ENCODE data around the gene PPP3CB.

The PPP3CB gene

DNA sequence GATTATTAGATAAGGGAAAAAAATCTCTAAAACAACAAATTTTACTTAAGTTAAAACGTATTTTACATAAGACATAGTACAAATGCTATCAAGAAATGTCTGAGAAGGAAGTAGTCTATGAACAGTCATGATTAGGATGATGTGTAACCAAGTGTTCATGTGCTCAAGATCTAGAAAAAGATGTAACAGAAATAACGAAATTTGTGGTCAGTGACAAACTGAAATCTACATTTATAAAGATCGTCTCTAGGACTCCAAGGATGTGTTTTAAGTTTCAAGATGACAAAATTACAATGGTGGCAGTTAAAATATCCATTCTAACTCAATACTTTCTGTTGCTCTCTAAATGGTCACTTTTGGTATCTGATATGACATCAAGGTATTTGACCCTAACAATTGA lies 17.2 kb downstream of the PPP3CB start:
- no peak for DNase-seq

DNA sequence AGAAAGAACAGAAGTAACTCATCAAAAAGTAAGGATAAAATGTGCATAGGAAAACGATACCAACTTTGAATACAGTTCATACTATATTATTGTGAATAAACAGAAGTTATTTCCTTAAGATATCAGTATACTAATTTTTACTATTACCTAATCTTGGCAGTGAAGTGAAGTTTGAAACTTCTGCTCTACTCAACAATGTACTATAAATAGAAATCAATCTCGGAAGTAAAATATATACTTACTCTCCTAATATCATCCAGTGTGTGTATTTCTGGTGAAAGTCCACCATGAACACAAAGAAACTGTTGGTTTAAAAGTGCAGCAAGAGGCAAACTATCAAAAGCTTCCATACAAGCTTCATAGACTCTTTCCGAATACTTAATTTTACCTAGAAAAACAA lies 24.6 kb downstream of the PPP3CB start:
- no peak for DNase-seq

- DNase-seq, result no peak
These were observed 26.2 kb downstream of the PPP3CB start for GRCh38 chr10:73469579-73469978.

DNA sequence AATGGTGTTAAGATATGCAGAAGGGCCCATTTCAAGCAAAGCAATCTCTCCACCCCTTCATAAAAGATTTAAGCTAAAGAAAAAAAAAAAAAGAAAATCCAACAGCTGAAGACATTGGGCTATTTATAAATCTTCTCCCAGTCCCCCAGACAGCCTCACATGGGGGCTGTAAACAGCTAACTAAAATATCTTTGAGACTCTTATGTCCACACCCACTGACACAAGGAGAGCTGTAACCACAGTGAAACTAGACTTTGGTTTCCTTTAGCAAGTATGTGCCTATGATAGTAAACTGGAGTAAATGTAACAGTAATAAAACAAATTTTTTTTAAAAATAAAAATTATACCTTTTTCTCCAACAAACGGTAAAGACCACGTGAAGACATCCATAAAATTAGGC lies 28.6 kb downstream of the PPP3CB start:
- no peak for DNase-seq

GRCh38 chr10:73465978-73466726 lies 29.7 kb downstream of the PPP3CB start:
- no peak for DNase-seq

DNA sequence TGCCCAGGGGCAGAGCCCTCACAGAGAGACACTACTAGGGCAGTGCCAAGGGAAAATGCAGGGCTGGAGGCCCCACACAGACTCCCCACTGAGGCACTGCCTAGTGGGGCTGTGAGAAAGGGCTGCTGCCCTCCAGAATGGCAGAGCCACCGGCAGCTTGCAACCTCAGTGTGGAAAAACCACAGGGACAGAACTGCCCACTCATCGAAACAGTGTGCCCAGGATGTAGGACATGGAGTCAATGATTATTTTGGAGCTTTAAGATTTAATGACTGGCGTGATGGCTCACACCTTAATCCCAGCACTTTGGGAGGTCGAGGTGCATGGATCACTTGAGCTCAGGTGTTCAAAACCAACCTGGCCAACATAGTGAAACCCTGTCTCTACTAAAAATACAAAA lies 34.9 kb downstream of the PPP3CB start:
- no peak for DNase-seq

DNA sequence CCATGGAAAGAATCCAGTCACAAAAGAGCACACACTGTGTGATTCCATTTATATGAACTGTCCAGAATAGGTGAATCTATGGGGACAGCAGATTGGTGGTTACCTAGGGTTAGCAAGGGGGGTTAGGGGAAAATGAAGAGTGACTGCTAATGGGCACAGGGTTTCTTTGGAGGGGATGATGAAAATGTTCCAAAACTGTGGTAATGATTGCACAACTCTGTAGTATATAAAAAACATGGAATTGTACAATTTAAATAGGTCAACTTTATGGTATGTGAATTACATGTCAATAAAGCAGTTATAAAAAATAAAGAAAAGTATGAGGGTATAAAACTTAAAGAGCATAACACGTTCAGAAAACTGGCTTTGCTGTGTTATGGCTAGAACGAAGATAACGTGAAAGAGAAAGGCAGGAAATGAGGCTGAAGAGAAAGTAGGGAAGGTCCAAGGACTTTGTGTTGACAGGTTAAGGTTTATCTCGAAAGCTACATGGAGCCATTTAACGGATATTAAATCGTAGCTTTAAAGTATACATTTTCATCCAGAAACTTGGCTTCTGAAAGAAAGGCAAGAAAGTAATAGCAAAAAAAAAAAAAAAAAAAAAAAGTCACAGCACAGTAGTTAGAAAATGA lies 36.0 kb downstream of the PPP3CB start:
- no peak for DNase-seq

DNA sequence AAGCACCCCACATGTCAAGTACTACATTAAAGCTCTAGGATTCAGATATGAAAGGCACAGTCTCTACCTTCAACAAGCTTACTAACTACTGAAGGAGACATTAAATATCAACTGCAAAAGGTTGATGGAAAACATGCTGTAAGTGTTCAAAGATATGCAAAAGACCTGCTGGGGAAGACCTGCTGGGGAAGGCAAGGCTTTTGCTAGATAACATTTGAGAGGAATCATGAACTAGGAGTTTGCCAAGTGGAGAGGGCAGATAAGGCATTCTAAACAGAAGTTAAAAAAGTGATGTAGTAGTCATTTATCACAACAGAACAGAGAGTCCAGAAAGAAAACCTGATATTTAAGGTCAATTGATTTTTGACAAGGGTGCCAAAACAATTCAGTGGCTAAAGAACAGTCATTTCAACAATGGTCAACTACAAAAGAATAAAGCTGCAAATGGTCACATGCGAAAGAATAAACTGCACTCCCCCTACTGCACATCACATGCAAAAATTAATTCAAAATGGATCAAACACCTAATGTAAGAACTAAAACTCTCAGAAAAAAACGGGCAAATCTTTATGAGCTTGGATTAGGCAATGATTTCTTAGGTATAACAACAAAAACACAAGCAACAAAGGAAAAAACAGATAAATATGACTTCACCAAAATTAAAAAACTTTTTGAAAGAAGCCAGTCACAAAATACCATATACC lies 39.5 kb downstream of the PPP3CB start:
- DNase-seq, result no peak

- no peak for DNase-seq
These were observed 46.7 kb downstream of the PPP3CB start for GRCh38 chr10:73449113-73449512.

GRCh38 chr10:73448384-73448783 lies 47.4 kb downstream of the PPP3CB start:
- DNase-seq, result no peak

GRCh38 chr10:73446926-73447325 lies 48.9 kb downstream of the PPP3CB start:
- DNase-seq, result no peak

DNA sequence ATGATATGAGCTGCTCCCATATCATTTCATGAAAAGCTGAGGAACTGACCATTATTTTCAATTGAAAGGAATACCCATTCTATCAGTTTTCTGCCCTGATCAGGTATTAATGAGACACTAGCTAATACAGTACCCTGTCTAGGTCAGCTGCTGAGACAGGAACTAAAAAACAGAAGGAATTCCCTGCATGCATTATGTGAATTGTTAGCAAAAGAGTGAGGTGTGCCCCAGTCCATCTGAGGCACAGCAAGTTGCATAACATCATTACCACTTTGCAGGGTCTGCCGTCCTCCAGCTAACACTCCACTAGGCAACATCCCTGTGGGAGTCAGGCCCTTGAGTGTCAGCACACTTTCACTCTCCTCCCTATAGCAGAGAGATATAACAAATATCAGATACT lies 51.4 kb downstream of the PPP3CB start:
- DNase-seq, result no peak

GRCh38 chr10:73439605-73440312 lies 56.1 kb downstream of the PPP3CB start:
- DNase-seq, result no peak

DNA sequence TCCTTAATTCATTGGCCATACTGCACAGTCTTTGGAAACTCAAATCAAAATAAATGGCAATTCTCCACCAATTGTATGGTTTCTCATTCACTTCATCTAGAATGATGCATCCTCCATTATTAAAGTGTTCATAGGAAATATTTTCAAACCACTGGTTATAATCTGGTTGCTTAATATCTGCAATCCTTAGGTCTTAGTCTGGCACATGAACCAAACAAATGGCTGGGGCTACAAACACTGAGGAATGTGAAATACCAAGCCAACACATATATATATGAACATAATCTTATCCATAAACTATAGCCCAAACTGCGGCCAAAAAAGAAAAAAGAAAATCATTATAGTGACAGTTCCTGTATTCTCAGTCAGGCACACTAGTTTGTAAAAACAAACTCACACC lies 56.8 kb downstream of the PPP3CB start:
- no peak for DNase-seq

GRCh38 chr10:73433538-73433867 lies 62.3 kb downstream of the PPP3CB start, which contains the start of gene MSS51:
Gene MSS51 (minus strand): TSS chr10:73433561. CDS start chr10:73428284, 5,277 bp downstream.
- DNase-seq, result no peak

DNA sequence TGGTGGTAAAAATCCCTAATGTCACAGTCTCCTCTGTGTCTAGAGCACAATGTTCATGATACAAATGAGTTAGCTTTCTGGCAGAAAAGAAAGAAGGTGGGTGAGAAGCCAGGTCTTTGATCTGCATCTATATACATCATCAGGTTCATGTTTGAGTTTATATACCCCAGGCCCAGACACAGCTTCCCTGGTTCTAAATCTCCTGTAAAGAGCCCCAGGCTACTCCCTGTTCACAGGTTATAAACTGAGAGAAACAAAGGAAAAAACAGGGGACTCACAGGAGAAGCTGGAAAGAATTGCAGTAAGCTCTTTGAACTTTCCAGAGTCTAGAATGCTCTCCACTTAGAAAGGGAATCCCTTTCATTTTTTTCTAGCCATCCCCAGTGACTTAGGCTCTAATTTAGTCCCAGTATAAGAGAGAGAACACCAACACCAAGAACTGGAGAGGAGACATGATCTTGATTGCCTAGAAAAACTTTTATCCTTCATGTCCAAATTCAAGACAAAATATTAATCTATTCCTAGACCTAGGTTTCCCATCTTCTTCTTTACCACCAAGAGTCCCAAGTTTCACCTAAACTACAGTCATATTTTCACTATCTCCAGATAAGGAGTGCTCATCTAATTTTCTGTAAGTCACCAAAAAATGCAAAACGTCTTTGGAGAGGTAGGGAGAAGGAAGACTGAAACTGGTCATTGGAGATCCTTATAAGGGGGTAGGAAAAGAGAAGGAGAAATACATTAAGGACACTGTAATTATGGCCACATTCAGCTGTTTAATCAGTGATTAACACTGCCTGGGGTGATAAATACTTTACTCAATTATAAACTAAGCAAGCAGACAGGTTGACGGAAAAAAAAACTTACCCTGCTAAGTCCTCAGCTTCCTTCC lies 62.9 kb downstream of the PPP3CB start:
- DNase-seq, result no peak

- DNase-seq, result no peak
These were observed 69.5 kb downstream of the PPP3CB start for GRCh38 chr10:73426318-73426717.

DNA sequence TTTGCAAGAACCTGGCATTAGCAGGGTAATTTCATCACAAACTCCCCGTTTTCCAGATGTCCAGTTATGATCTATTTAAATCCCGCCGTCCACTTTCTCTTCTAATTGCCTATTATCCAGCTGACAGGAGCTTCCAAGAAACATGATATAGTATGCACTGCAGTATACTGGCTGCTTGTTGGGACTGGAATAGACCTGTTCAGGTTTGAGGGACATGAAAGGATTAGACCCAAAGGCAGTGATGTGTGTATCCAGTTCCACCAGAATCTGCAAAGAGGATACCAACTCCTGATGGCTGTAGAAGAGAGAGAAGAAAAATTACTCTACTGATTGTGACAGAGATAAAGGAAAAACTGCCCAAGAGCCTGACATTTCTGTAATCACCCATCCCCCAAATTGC lies 71.3 kb downstream of the PPP3CB start:
- no peak for DNase-seq

GRCh38 chr10:73423309-73423708 lies 72.5 kb downstream of the PPP3CB start:
- no peak for DNase-seq

DNA sequence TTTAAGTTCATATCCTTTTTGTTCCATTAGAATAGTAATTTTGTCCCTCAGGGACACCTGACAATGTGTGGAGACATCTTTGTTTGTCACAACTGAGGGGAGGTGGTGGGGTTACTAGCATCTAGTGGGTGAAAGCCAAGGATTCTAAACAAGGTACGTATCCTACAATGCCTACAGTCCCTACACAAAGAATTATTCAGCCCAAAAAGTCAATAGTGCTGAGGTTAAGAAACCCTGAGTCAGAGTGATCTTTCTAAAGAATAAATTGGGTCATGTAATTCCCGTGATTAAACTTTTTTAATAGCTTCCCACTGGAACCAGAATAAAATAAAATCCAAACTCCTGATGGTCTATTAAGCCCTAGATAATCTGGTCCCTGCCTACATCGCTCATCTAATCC lies 79.3 kb downstream of the PPP3CB start:
- DNase-seq, result no peak

- no peak for DNase-seq
These were observed 81.4 kb downstream of the PPP3CB start for GRCh38 chr10:73414230-73414945.

Data from SHP77 treated with DMSO at 0.1 percent for 48 hours (cell line).